ENCODE results near the gene REV1. TPM values are rescaled to one million over a fixed set of nuclear protein-coding genes. Genes with fewer than 3 reads are reported as not detected.
A peak's percentile ranks its signal among the peaks of the same experiment; 100 is the strongest.

REV1 gene
- total and polyA plus RNA-seq, 2 of the 13 experiments (the other 11 are each of a cell fraction or from before 2014, with no cell fraction given): 49.1 to 71.8 TPM

GRCh38 chr2:99489761-99490622, at the start of gene REV1 (continued):
- no peak for TF ChIP-seq ZNF275 (CRISPR knock-in tag; IDR thresholded peaks at IDR 0.05; ENCODE audit: borderline replicate concordance)
- peak; percentile 92 for TF ChIP-seq MXD3 (CRISPR knock-in tag; IDR thresholded peaks at IDR 0.05)
- TF ChIP-seq HNF4G (IDR thresholded peaks at IDR 0.05; ENCODE audit: borderline replicate concordance, low read depth, low read length): no peak; the same call in 1 of the 2 replicates
- TF ChIP-seq HNF4G (CRISPR knock-in tag; IDR thresholded peaks at IDR 0.05; ENCODE audit: borderline replicate concordance, low read depth): 0 out of 2 replicates have a peak, but pooled peaks have one; percentile 34
- TF ChIP-seq ZNF281 (CRISPR knock-in tag; IDR thresholded peaks at IDR 0.05; ENCODE audit: borderline replicate concordance): peak; percentile 90
- TF ChIP-seq ZNF550 (CRISPR knock-in tag; IDR thresholded peaks at IDR 0.05; ENCODE audit: borderline replicate concordance): no peak
- peak; percentile 13; the same call in 1 of the 2 replicates for TF ChIP-seq GPN1 (CRISPR knock-in tag; IDR thresholded peaks at IDR 0.05; ENCODE audit: borderline replicate concordance)
- peak; percentile 70; the same call in 1 of the 2 replicates for TF ChIP-seq KAT8 (CRISPR knock-in tag; IDR thresholded peaks at IDR 0.05)
- no peak for TF ChIP-seq ONECUT2 (CRISPR knock-in tag; IDR thresholded peaks at IDR 0.05)
- no peak for TF ChIP-seq ETV5 (CRISPR knock-in tag; IDR thresholded peaks at IDR 0.05; ENCODE audit: borderline replicate concordance)
- no peak for TF ChIP-seq LCORL (IDR thresholded peaks at IDR 0.05)
- peak; percentile 57; the same call in 1 of the 2 replicates for TF ChIP-seq LCORL (CRISPR knock-in tag; IDR thresholded peaks at IDR 0.05)
- TF ChIP-seq ZNF644 (CRISPR knock-in tag; IDR thresholded peaks at IDR 0.05; ENCODE audit: low read depth): no peak
- no peak; the same call in 1 of the 2 replicates for TF ChIP-seq RARG (CRISPR knock-in tag; IDR thresholded peaks at IDR 0.05; ENCODE audit: low read depth)
- TF ChIP-seq ZNF687 (CRISPR knock-in tag; IDR thresholded peaks at IDR 0.05): peak; percentile 97
- TF ChIP-seq FUBP1 (CRISPR knock-in tag; IDR thresholded peaks at IDR 0.05; ENCODE audit: borderline replicate concordance): no peak
- TF ChIP-seq MXD1 (CRISPR knock-in tag; IDR thresholded peaks at IDR 0.05): peak; percentile 31
